HCT116 (cell line): ENCODE measurements around the gene PTTG2. TPM values are rescaled to one million over a fixed set of nuclear protein-coding genes. Genes with fewer than 3 reads are reported as not detected.

Source experiments
- ATAC-seq: fragments of 200-7000 bp; cut with Tn5 transposase; 2 replicates; pipeline ENCODE4 v1.9.1; 2020; ENCODE audit warnings: mild to moderate bottlenecking, moderate library complexity
- BruUV-seq: library from RNA; stranded (reverse); fragments of 400-500 nt; replicated peaks from 2 replicates; lab custom pipeline; 2021; lab: Mats Ljungman, UMichigan
- CTCF ChIA-PET: fragments of 300-600 bp; sonication (Branson Sonifier 250); formaldehyde crosslinking; loops from one replicate; lab custom pipeline; 2021; ENCODE audit warnings: antibody characterized with exemption; lab: Charles Lee
- POLR2A ChIA-PET: fragments of 300-600, 350-600 bp; sonication (Branson Sonifier 250); formaldehyde crosslinking; loops from one replicate; lab custom pipeline; 2021; ENCODE audit warnings: antibody characterized with exemption; lab: Charles Lee
- RAD21 ChIA-PET, 2 experiments: fragments of 300-600 bp; sonication (Branson Sonifier 250); formaldehyde crosslinking; loops; one replicate each; lab custom pipeline; 2023; ENCODE audit warnings: low total read pairs in 2 of 2; ENCODE audit not compliant: uncharacterized antibody in 2 of 2, unreplicated experiment in 2 of 2, low non-redundant PET in 1 of 2; lab: Charles Lee
- DNase-seq: peaks from one replicate; pipeline ENCODE4 v3.0.0-alpha.2; 2010; ENCODE audit warnings: low read depth, low spot score
- H2AFZ ChIP-seq: fragments of 200-600 bp; shearing (Covaris generic), sonication (generic); 2 replicates; pipeline ENCODE4 v1.6.1; 2017; ENCODE audit warnings: low read depth, mixed run types, mixed read lengths, antibody characterized with exemption, low read length; ENCODE audit not compliant: poor library complexity, severe bottlenecking
- H3K27ac ChIP-seq: 2 replicates; pipeline ENCODE4 v1.5.1; 2012; ENCODE audit warnings: low read depth, low read length
- H3K27me3 ChIP-seq: fragments of 200-600 bp; sonication (generic); 2 replicates; pipeline ENCODE4 v1.6.1; 2016; ENCODE audit warnings: mixed run types, low read length, mixed read lengths; ENCODE audit not compliant: insufficient read depth
- H3K36me3 ChIP-seq, 2 experiments: fragments of 200-500 bp in 1 of 2; fragments of 200-600 bp in 1 of 2; sonication (Bioruptor generic) in 1 of 2; sonication (generic) in 1 of 2; 2 replicates each; pipeline versions ENCODE4 v1.5.1 to v1.6.1; 2014 to 2016; ENCODE audit warnings: low read length in 2 of 2, inconsistent platforms in 1 of 2, mixed read lengths in 1 of 2, mixed run types in 1 of 2; ENCODE audit not compliant: insufficient read depth in 2 of 2, control insufficient read depth in 1 of 2
- H3K4me1 ChIP-seq, 2 experiments: fragments of 200-600 bp in 1 of 2; sonication (generic) in 1 of 2; 2 replicates each; pipeline versions ENCODE4 v1.5.1 to v1.6.1; 2012 to 2017; ENCODE audit warnings: low read length in 2 of 2, inconsistent platforms in 1 of 2, mild to moderate bottlenecking in 1 of 2, mixed read lengths in 1 of 2, mixed run types in 1 of 2, moderate library complexity in 1 of 2; ENCODE audit not compliant: insufficient read depth in 2 of 2, control insufficient read depth in 1 of 2
- H3K4me2 ChIP-seq: fragments of 200-600 bp; sonication (generic); 2 replicates; pipeline ENCODE4 v1.6.1; 2017; ENCODE audit warnings: mixed run types, low read length, mixed read lengths
- H3K4me3 ChIP-seq, 2 experiments: fragments of 200-600 bp in 1 of 2; sonication (generic) in 1 of 2; replicated peaks in 1 of 2; 2 replicates each; pipeline ENCODE4 v1.5.1; 2011 to 2016; ENCODE audit warnings: low read length in 2 of 2, control low read depth in 1 of 2, low read depth in 1 of 2, mild to moderate bottlenecking in 1 of 2, mixed read lengths in 1 of 2, mixed run types in 1 of 2
- H3K79me2 ChIP-seq: fragments of 200-600 bp; sonication (generic); 2 replicates; pipeline ENCODE4 v1.6.1; 2017; ENCODE audit warnings: mild to moderate bottlenecking, mixed run types, low read length, moderate library complexity, mixed read lengths; ENCODE audit not compliant: insufficient read depth
- H3K9ac ChIP-seq: fragments of 200-600 bp; sonication (generic); 2 replicates; pipeline ENCODE4 v1.6.1; 2016; ENCODE audit warnings: low read length, mixed read lengths
- H3K9me2 ChIP-seq: fragments of 200-600 bp; sonication (generic), shearing (Covaris generic); 2 replicates; pipeline ENCODE4 v1.6.1; 2017; ENCODE audit warnings: mixed run types, mild to moderate bottlenecking, moderate library complexity; ENCODE audit not compliant: insufficient read depth
- H3K9me3 ChIP-seq, 2 experiments: fragments of 200-500 bp in 1 of 2; fragments of 200-600 bp in 1 of 2; sonication (Bioruptor generic) in 1 of 2; sonication (generic) in 1 of 2; 2 replicates each; pipeline ENCODE4 v1.6.1; 2014 to 2017; ENCODE audit warnings: low read length in 2 of 2, mixed read lengths in 2 of 2, inconsistent platforms in 1 of 2, low read depth in 1 of 2, mild to moderate bottlenecking in 1 of 2, mixed run types in 1 of 2, moderate library complexity in 1 of 2; ENCODE audit not compliant: control insufficient read depth in 1 of 2, insufficient read depth in 1 of 2
- H4K20me1 ChIP-seq: fragments of 200-600 bp; sonication (generic), shearing (Covaris generic); 2 replicates; pipeline ENCODE4 v1.6.1; 2017; ENCODE audit warnings: mixed run types, mild to moderate bottlenecking, moderate library complexity; ENCODE audit not compliant: insufficient read depth
- ATF3 ChIP-seq: IDR thresholded peaks from 2 replicates; pipeline ENCODE4 v1.6.1; 2012
- CBX3 ChIP-seq: IDR thresholded peaks from 2 replicates; pipeline ENCODE4 v1.6.1; 2012; ENCODE audit warnings: low read depth
- CTCF ChIP-seq, 3 experiments: fragments of 200-600 bp in 1 of 3; sonication (generic) in 1 of 3; IDR thresholded peaks in 2 of 3; conservative IDR thresholded peaks in 1 of 3; 2 replicates each; pipeline ENCODE4 v1.5.1; 2012 to 2017; ENCODE audit warnings: low read depth in 2 of 3, low read length in 2 of 3, antibody characterized with exemption in 1 of 3, borderline replicate concordance in 1 of 3, control low read depth in 1 of 3, mild to moderate bottlenecking in 1 of 3, mixed read lengths in 1 of 3, mixed run types in 1 of 3, moderate library complexity in 1 of 3; ENCODE audit not compliant: insufficient read depth in 1 of 3
- ELF1 ChIP-seq: IDR thresholded peaks from 2 replicates; pipeline ENCODE4 v1.6.1; 2012; ENCODE audit warnings: low read depth, borderline replicate concordance
- EZH2 ChIP-seq: fragments of 200-600 bp; sonication (generic); IDR thresholded peaks from 2 replicates; pipeline ENCODE4 v1.6.1; 2017; ENCODE audit warnings: antibody characterized with exemption, mixed run types
- FOSL1 ChIP-seq: IDR thresholded peaks from 2 replicates; pipeline ENCODE4 v1.6.1; 2012; ENCODE audit warnings: low read depth
- JUND ChIP-seq: IDR thresholded peaks from 2 replicates; pipeline ENCODE4 v1.6.1; 2012
- SIN3A ChIP-seq: IDR thresholded peaks from 2 replicates; pipeline ENCODE4 v1.6.1; 2012; ENCODE audit warnings: low read depth
- intact Hi-C: fragments of 100-400 bp; cut with micrococcal nuclease; formaldehyde crosslinking; loops from 2 replicates; pipeline ENCODE4 v1.10.0; 2022
- total RNA-seq: library from RNA; stranded (reverse); gene quantifications from one replicate; pipeline ENCODE4 v1.2.1, GENCODE V29; 2021; ENCODE audit not compliant: unreplicated experiment
- TF ChIP-seq, protein P1 (sequence below): IDR thresholded peaks from 2 replicates; pipeline ENCODE4 v1.6.1; 2012
- TF ChIP-seq, protein P2 (sequence below): IDR thresholded peaks from 2 replicates; pipeline ENCODE4 v1.6.1; 2011; ENCODE audit warnings: mild to moderate bottlenecking, low read length, moderate library complexity; ENCODE audit not compliant: insufficient replicate concordance; ENCODE audit errors: extremely low read depth

Gene PTTG2
- total RNA-seq, 1 experiment from 2014 or later, result not detected

GRCh38 chr4:37999000-37999716 is 39.0 kb downstream of the PTTG2 start:
- H3K4me2 ChIP-seq, result no peak overlapping the region
- H3K27me3 ChIP-seq, result no peaks in the 10 kb centered on the region
- H3K9me2 ChIP-seq, result no peaks in the 10 kb centered on the region
- RAD21 ChIA-PET, result no interaction called here
- CTCF ChIA-PET, result no interaction called here
- peaks cover 19% of the 10 kb centered on the region; the same call in 1 of the 2 replicates for H3K79me2 ChIP-seq
- no peak for ATAC-seq
- no peaks in the 10 kb centered on the region for H3K36me3 ChIP-seq
- BruUV-seq, result no TSS peak
- H2AFZ ChIP-seq, result no peak overlapping the region
- no peaks in the 10 kb centered on the region for H4K20me1 ChIP-seq
- no peak for DNase-seq
- H3K4me3 ChIP-seq, result no peak overlapping the region
- no peak overlapping the region for H3K27ac ChIP-seq
- intact Hi-C loops, result no loop called here
- H3K9ac ChIP-seq, result no peak overlapping the region
- H3K4me1 ChIP-seq, result peaks cover 0 to 3% of the 10 kb centered on the region in 2 experiments; a peak in 1 of 4 replicates
- TF ChIP-seq ELF1 (no peak), FOSL1 (no peak), EZH2 (no peak), JUND (no peak), ATF3 (no peak), CTCF (IDR thresholded peaks at IDR 0.05 in 2 of 3, conservative IDR thresholded peaks at IDR 0.05 in 1 of 3; ENCODE audit: borderline replicate concordance in 1 of 3, insufficient read depth in 1 of 3, low read depth in 2 of 3, low read length in 2 of 3) (no peak), CBX3 (no peak), SIN3A (no peak)
- TF ChIP-seq, protein P1, sequence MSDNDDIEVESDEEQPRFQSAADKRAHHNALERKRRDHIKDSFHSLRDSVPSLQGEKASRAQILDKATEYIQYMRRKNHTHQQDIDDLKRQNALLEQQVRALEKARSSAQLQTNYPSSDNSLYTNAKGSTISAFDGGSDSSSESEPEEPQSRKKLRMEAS, result no peak
- TF ChIP-seq, protein P2, sequence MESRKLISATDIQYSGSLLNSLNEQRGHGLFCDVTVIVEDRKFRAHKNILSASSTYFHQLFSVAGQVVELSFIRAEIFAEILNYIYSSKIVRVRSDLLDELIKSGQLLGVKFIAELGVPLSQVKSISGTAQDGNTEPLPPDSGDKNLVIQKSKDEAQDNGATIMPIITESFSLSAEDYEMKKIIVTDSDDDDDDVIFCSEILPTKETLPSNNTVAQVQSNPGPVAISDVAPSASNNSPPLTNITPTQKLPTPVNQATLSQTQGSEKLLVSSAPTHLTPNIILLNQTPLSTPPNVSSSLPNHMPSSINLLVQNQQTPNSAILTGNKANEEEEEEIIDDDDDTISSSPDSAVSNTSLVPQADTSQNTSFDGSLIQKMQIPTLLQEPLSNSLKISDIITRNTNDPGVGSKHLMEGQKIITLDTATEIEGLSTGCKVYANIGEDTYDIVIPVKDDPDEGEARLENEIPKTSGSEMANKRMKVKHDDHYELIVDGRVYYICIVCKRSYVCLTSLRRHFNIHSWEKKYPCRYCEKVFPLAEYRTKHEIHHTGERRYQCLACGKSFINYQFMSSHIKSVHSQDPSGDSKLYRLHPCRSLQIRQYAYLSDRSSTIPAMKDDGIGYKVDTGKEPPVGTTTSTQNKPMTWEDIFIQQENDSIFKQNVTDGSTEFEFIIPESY, result no peak
- H3K9me3 ChIP-seq, result no peaks in the 10 kb centered on the region
- POLR2A ChIA-PET, result no interaction called here
